ENCODE results near the gene NRG2.

- TF ChIP-seq, protein P1, sequence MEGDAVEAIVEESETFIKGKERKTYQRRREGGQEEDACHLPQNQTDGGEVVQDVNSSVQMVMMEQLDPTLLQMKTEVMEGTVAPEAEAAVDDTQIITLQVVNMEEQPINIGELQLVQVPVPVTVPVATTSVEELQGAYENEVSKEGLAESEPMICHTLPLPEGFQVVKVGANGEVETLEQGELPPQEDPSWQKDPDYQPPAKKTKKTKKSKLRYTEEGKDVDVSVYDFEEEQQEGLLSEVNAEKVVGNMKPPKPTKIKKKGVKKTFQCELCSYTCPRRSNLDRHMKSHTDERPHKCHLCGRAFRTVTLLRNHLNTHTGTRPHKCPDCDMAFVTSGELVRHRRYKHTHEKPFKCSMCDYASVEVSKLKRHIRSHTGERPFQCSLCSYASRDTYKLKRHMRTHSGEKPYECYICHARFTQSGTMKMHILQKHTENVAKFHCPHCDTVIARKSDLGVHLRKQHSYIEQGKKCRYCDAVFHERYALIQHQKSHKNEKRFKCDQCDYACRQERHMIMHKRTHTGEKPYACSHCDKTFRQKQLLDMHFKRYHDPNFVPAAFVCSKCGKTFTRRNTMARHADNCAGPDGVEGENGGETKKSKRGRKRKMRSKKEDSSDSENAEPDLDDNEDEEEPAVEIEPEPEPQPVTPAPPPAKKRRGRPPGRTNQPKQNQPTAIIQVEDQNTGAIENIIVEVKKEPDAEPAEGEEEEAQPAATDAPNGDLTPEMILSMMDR (IDR thresholded peaks at IDR 0.05): no peak
- no peak for TF ChIP-seq POLR2A (IDR thresholded peaks at IDR 0.05)
Measured at GRCh38 chr5:139842321-139842720, 200.8 kb downstream of the NRG2 start.
